Liver (tissue), 9 donors: ENCODE results near the gene ARSJ. TPM values are rescaled to one million over a fixed set of nuclear protein-coding genes. Genes with fewer than 3 reads are reported as not detected.
"Not testable (repeated sequence)": the region's sequence is repeated elsewhere in the genome, so short reads cannot be mapped to it uniquely, and the experiment has no call there.

ENCODE experiments used
- DNase-seq: peaks from one replicate; pipeline ENCODE4 v3.0.0-alpha.2; 2017; ENCODE audit warnings: low spot score
- H3K27ac ChIP-seq, 2 donors: one replicate each; pipeline ENCODE4 v1.7.0; 2013; ENCODE audit warnings: inconsistent platforms in 2 of 2, low read length in 2 of 2, control low read depth in 1 of 2, low read depth in 1 of 2, mild to moderate bottlenecking in 1 of 2
- H3K27me3 ChIP-seq, 4 donors: one replicate each; pipeline versions ENCODE4 v1.6.1 to v1.7.0; 2013; ENCODE audit warnings: low read length in 3 of 4, inconsistent platforms in 1 of 4, mild to moderate bottlenecking in 1 of 4, moderate library complexity in 1 of 4; ENCODE audit not compliant: control insufficient read depth in 4 of 4, insufficient read depth in 4 of 4
- H3K36me3 ChIP-seq, 4 donors: one replicate each; pipeline versions ENCODE4 v1.6.1 to v1.7.0; 2013; ENCODE audit warnings: low read length in 3 of 4, mild to moderate bottlenecking in 3 of 4, low read depth in 1 of 4, moderate library complexity in 1 of 4; ENCODE audit not compliant: control insufficient read depth in 4 of 4, insufficient read depth in 3 of 4
- H3K4me1 ChIP-seq, 4 donors: one replicate each; pipeline versions ENCODE4 v1.6.1 to v1.7.0; 2013; ENCODE audit warnings: low read length in 3 of 4, mild to moderate bottlenecking in 3 of 4, moderate library complexity in 1 of 4; ENCODE audit not compliant: control insufficient read depth in 4 of 4, insufficient read depth in 4 of 4
- H3K4me3 ChIP-seq, 3 donors: one replicate each; pipeline versions ENCODE4 v1.6.1 to v1.7.0; 2013; ENCODE audit warnings: low read length in 3 of 3, control low read depth in 1 of 3, low read depth in 1 of 3, mild to moderate bottlenecking in 1 of 3
- H3K9ac ChIP-seq, 2 donors: one replicate each; pipeline ENCODE4 v1.7.0; 2013; ENCODE audit warnings: low read length in 2 of 2, mild to moderate bottlenecking in 2 of 2, moderate library complexity in 2 of 2, control low read depth in 1 of 2, low read depth in 1 of 2
- H3K9me3 ChIP-seq, 4 donors: one replicate each; pipeline versions ENCODE4 v1.6.1 to v1.7.0; 2013; ENCODE audit warnings: low read length in 3 of 4; ENCODE audit not compliant: control insufficient read depth in 4 of 4
- ATF3 ChIP-seq: IDR thresholded peaks from 2 replicates; pipeline ENCODE4 v1.6.1; 2016; ENCODE audit warnings: antibody characterized with exemption
- CTCF ChIP-seq: fragments of 150-350 bp; IDR thresholded peaks from 2 replicates; pipeline ENCODE4 v1.5.1; 2017; ENCODE audit warnings: improper control_type of control experiment, low read depth, low read length; ENCODE audit not compliant: missing input control
- HNF4G ChIP-seq: IDR thresholded peaks from 2 replicates; pipeline ENCODE4 v1.6.1; 2016; ENCODE audit warnings: antibody characterized with exemption
- JUND ChIP-seq, 2 donors: IDR thresholded peaks; 2 replicates each; pipeline ENCODE4 v1.6.1; 2016; ENCODE audit warnings: antibody characterized with exemption in 2 of 2
- SP1 ChIP-seq: IDR thresholded peaks from 2 replicates; pipeline ENCODE4 v1.6.1; 2018; ENCODE audit warnings: antibody characterized with exemption, mild to moderate bottlenecking
- WGBS: extraction: QIAGEN DNeasy Blood & Tissue Kit; methylation state at CpG from one replicate; pipeline ENCODE4 v1.1.7; 2013; 5-methylcytosine and 5-hydroxymethylcytosine counted together
- polyA plus RNA-seq, 2 donors: library from polyadenylated mRNA; stranded (reverse) in 1 of 2; unstranded in 1 of 2; fragments of 200-250 nt in 1 of 2; fragments of >200 nt in 1 of 2; fragmentation: Nextera tagmentation in 1 of 2; extraction: Ambion mirVana in 1 of 2; gene quantifications; one replicate each; pipeline versions ENCODE4 v1.2.1 to v1.2.3, GENCODE V29; 2013 to 2015
- total RNA-seq, 2 donors: library from RNA; depleted of rRNA; stranded (reverse); fragments of >200 nt; gene quantifications; one replicate each; pipeline ENCODE4 v1.2.3, GENCODE V29; 2014
- TF ChIP-seq, protein P1 (sequence below): IDR thresholded peaks from 2 replicates; pipeline ENCODE4 v1.6.1; 2016; ENCODE audit warnings: antibody characterized with exemption, mild to moderate bottlenecking
- TF ChIP-seq, protein P2 (sequence below): IDR thresholded peaks from 2 replicates; pipeline ENCODE4 v1.6.1; 2016; ENCODE audit warnings: antibody characterized with exemption
- donor health status: healthy.
- donor health status: healthy.
- donor health status: healthy.
- donor health status: healthy.
- donor health status: healthy.

The ARSJ gene
- total and polyA plus RNA-seq, 4 donors: 0.56 to 1.8 (median 0.95) TPM

DNA sequence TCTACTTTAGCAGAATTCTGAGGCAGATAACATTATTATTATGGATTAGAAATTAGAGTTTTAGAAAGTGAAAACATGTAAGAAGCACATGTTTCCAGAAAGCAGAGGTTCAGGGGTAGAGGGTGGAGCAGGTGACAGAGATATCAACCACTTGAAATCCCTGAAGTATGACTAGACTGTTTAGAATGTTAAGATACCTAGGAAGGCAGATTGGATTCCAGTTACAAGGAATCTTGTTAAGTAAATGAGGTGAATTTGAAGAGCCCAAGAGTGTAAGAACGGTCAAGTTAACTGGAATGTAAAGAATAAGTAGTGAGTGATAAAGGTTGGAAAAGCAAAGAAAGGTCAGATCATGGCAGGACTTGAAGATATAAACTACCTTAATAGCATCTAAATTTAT is 37.6 kb downstream of the ARSJ start (continued):
- TF ChIP-seq, protein P1, sequence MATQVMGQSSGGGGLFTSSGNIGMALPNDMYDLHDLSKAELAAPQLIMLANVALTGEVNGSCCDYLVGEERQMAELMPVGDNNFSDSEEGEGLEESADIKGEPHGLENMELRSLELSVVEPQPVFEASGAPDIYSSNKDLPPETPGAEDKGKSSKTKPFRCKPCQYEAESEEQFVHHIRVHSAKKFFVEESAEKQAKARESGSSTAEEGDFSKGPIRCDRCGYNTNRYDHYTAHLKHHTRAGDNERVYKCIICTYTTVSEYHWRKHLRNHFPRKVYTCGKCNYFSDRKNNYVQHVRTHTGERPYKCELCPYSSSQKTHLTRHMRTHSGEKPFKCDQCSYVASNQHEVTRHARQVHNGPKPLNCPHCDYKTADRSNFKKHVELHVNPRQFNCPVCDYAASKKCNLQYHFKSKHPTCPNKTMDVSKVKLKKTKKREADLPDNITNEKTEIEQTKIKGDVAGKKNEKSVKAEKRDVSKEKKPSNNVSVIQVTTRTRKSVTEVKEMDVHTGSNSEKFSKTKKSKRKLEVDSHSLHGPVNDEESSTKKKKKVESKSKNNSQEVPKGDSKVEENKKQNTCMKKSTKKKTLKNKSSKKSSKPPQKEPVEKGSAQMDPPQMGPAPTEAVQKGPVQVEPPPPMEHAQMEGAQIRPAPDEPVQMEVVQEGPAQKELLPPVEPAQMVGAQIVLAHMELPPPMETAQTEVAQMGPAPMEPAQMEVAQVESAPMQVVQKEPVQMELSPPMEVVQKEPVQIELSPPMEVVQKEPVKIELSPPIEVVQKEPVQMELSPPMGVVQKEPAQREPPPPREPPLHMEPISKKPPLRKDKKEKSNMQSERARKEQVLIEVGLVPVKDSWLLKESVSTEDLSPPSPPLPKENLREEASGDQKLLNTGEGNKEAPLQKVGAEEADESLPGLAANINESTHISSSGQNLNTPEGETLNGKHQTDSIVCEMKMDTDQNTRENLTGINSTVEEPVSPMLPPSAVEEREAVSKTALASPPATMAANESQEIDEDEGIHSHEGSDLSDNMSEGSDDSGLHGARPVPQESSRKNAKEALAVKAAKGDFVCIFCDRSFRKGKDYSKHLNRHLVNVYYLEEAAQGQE: no peak

DNA sequence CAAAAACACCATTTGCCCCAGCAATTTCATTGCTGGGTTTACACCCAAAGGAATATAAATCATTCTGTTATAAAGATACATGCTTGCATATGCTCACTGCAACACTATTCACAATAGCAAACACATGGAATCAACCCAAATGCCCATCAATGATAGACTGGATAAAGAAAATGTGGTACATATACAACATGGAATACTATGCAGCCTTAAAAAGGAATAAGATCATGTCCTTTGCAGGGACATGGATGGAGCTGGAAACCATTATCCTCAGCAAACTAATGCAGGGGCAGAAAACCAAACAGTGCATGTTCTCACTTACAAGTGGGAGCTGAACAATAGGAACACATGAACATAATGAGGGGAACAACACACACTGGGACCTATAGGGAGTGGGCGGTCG is 39.3 kb downstream of the ARSJ start:
- not testable (repeated sequence) for H3K27me3 ChIP-seq, H3K9ac ChIP-seq, H3K36me3 ChIP-seq, H3K4me1 ChIP-seq, H3K27ac ChIP-seq, H3K4me3 ChIP-seq, H3K9me3 ChIP-seq, DNase-seq
- 94% methylated on average over 2 of the region's 2 CpGs for WGBS

GRCh38 chr4:113935190-113935589 is 44.3 kb downstream of the ARSJ start:
- no peaks in the 10 kb centered on the region for H3K4me1 ChIP-seq
- no peaks in the 10 kb centered on the region for H3K36me3 ChIP-seq
- no peak for TF ChIP-seq SP1
- TF ChIP-seq ATF3: no peak
- TF ChIP-seq HNF4G: no peak
- TF ChIP-seq, protein P2, sequence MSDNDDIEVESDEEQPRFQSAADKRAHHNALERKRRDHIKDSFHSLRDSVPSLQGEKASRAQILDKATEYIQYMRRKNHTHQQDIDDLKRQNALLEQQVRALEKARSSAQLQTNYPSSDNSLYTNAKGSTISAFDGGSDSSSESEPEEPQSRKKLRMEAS: no peak
- TF ChIP-seq JUND (IDR thresholded peaks at IDR 0.05): no peak
- no peak for TF ChIP-seq CTCF
- no peak overlapping the region for H3K9ac ChIP-seq
- no peaks in the 10 kb centered on the region for H3K9me3 ChIP-seq
- no peak overlapping the region for H3K4me3 ChIP-seq
- H3K27ac ChIP-seq: no peak overlapping the region
- no peaks in the 10 kb centered on the region for H3K27me3 ChIP-seq
- no peak for DNase-seq

- not testable (repeated sequence) for H3K36me3 ChIP-seq, H3K4me3 ChIP-seq, DNase-seq, H3K27ac ChIP-seq, H3K9me3 ChIP-seq, H3K27me3 ChIP-seq, H3K9ac ChIP-seq, H3K4me1 ChIP-seq
- 90% methylated on average over 4 of the region's 4 CpGs for WGBS
These were observed 54.7 kb downstream of the ARSJ start for GRCh38 chr4:113924706-113925105.
